Erythroblast (primary cell): ENCODE data around the gene ING4.
A peak's percentile ranks its signal among the peaks of the same experiment; 100 is the strongest.

ENCODE experiments used
- GATA1 ChIP-seq: IDR thresholded peaks from 2 replicates; pipeline ENCODE4 v1.6.1; 2011; ENCODE audit warnings: low read depth, mild to moderate bottlenecking, control low read depth, low read length, moderate library complexity
- POLR2A ChIP-seq: IDR thresholded peaks from 2 replicates; pipeline ENCODE4 v1.6.1; 2011; ENCODE audit warnings: mild to moderate bottlenecking, low read length

DNA sequence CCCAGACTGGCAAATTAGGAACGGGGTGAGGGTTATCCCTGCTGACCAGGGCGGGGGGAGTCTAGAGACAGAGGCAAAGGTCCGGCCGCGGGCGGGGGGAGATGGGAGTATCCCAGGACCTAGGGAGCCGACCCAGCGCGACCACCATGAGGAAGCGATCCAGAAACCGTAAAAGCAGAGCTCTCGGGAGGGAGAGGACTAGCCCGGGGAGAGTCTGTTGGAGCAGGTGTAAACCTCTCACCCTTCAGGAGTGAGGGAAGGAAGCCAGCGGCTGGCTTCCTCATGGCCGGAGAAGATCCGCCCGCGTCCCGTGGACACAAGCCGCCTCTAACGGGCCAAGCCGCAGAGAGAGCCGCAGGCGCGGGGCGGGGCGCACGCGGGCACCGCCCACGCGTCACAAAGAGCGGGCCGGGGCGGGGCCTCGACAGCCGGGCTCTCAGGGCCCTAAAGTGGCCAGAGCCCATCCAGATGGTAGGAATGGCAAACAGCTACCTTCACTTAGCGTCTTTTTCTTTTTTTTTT lies 15.8 kb downstream of the ING4 start, which contains the start of gene ACRBP:
- peak; percentile 60 for TF ChIP-seq POLR2A
- TF ChIP-seq GATA1 = no peak
